HG02623 (cell line): ENCODE data around the gene RNF111.
"Not testable (repeated sequence)": the region's sequence is repeated elsewhere in the genome, so short reads cannot be mapped to it uniquely, and the experiment has no call there.

Experiments
- ATAC-seq: cut with Tn5 transposase; IDR thresholded peaks from one replicate; pipeline ENCODE4 v1.9.1; 2021; ENCODE audit warnings: moderate library complexity; ENCODE audit not compliant: unreplicated experiment

RNF111 gene

DNA sequence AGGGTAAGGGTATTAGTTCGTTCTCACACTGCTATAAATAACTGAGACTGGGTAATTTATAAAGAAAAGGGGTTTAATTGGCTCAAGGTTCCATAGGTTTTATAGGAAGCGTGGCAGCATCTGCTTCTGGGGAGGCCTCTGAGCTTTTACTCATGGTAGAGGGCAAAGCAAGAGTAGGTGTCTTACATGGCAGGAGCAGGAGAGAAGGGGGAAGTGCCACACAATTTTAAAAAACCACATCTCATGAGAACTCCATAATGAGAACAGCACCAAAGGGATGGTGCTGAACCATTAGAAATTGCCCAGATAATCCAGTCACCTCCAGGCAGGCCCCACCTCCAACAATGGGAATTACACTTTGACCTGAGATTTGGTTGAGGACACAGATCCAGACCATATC, 12.2 kb downstream of the RNF111 start:
- no peak for ATAC-seq

DNA sequence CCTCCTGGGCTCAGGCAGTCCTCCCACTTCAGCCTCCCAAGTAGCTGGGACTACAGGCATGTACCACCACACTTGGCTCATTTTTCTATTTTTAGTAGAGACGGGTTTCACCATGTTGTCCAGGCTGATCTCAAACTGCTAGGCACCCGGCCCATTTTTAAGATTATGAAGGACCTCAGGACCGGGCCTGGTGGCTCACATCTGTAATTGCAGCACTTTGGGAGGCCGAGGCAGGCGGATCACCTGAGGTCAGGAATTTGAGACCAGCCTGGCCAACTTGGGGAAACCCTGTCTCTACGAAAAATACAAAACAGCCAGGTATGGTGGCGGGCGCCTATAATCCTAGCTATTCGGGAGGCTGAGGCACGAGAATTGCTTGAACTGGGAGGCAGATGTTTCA, 12.8 kb downstream of the RNF111 start:
- not testable (repeated sequence) for ATAC-seq

DNA sequence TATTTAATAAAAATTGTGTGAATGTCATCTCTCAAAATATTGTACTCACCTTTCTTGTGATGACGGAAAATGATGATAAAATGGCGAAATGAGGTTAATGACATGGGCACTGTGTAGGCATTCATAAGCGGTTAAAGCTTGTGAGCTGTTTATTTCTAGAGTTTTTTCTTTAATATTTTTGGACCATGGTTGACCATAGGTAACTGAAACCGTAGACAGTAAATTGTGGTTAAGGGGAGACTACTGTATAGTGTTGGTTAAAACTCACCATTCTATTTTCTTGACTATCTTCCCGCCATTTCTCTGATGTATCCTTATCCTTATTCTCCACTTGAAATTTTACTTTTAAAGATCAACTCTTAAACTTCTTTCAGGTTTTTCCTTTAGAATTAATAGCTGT, 14.5 kb downstream of the RNF111 start:
- ATAC-seq: no peak

DNA sequence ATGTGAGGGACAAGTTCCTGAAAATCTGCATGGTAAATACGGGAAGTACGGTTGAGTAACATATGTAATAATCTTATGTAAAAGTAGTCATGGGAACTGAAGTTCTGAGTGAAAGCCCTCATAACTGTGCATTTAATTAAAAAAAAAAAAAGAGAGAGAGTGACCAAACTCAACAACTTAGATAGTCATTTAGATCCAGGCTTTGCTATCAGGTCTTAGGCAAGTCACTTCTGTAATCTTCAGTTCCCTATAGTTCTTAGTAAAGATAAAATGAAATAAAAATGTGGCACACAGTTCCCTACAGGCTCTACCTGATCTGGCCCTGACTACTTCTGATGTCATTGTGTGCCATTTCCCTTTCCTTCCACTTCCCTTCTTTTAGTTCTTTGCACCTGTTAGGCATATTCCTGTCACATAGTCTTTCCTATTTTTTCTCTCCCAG, 15.0 kb downstream of the RNF111 start:
- ATAC-seq: no peak

DNA sequence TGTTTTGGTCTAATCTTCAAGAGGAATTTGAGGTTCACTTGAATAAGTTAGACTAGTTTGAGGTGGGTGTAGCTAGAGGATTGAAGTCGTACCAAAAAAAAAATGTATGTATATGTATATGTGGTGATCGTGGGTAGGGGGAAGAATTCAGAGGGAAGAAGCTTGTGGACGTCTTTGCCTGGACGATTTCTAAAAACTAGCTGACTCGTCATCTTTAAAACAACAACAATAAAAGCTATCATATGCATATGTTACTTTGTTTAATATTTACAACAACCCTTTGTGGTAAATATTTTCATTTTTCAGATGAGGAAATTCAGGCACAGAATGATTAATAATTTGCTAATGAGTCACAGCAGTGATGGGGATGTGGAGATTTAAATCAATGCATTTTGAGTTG, 18.1 kb downstream of the RNF111 start:
- no peak for ATAC-seq

DNA sequence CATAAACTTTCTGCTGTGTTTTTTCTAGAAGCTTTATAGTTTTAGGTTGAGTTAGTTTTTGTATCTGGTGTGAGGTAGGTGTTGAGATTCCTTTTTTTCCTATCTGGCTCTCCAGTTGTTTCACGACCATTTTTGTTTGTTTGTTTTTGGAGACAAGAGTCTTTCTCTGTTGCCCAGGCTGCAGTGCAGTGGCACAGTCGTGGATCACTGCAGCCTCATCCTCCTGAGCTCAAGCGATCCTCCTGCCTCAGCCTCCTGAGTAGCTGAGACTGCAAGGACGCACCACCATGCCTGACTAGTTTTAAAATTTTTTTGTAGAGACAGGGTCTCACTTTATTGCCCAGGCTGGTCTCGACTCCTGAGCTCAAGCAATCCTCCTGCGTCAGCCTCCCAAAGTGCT, 20.6 kb downstream of the RNF111 start:
- no peak for ATAC-seq

DNA sequence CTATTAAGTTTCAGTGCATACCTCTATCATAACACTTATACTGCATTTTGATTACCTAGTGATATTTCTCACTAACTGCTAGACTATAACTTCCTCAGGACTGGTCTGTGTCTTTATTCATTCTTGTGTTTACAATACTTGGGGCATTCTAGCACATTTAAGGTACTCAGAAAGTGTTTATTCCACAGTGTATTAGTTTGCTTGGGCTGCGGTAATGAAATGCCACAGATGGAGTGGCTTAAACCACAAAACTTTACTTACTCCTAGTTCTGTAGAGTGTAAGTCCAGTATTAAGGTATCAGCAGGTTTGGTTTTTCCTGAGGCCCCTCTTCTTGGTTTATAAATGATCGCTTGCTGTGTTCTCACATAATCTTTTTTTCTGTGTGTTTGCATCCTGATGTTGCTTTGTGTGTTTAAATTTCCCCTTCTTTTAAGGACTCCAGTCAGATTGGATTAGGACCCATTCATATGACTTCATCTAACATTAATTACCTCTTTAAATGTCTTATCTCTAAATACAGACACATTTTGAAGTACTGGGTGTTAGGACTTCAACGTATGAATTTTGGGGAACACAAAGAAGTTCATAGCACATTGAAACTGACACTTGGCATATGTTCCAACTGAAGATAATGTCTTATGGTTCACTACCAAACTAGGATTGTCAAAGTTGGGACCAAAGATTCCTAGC, 23.9 kb downstream of the RNF111 start:
- ATAC-seq: no peak

DNA sequence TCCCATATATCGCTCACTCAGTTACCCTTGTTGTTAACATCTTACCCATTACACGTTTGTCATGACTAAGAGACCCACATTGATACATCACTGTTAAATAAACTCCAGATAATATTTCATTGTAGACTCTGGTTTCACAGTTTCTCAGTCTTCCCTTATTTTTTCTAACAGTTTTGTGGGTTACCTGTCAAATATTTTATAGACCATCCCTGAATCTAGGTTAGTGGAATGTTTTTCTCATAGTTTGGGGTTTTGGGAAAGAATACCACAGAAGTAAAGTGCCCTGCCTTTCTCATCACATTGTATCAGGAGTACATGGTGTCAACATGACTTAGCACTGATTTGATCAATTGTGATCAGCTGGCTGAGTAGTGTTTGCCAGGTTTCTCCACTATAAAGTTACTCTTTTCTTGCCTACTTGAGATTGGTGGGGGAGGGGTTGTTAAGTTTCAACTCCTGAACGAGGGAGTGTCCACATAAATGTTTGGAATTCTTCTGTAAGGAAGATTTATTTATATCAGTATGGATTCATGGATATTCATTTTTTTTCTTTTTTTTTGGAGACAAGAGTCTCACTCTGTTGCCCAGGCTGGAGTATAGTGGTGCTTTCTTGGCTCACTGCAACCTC, 25.9 kb downstream of the RNF111 start:
- no peak for ATAC-seq

DNA sequence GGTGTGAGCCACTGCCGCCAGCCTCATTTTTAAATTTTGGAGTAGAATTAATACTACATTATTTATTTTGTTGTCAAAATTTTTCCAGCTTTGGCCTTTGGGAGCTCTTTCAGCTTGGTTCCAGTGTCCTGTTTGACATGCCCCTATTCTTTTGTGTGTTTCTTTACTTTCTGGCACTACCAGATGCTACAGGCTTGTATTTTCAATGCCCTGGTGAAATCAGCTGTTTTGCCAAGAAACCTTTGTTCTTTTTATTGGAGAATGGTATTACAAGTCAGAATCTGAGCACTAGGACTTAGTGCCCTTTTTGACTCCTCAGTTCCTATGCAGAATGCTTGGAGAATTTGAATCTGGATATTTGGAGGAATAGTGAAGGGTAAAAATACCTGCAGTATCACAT, 26.6 kb downstream of the RNF111 start:
- ATAC-seq: no peak

DNA sequence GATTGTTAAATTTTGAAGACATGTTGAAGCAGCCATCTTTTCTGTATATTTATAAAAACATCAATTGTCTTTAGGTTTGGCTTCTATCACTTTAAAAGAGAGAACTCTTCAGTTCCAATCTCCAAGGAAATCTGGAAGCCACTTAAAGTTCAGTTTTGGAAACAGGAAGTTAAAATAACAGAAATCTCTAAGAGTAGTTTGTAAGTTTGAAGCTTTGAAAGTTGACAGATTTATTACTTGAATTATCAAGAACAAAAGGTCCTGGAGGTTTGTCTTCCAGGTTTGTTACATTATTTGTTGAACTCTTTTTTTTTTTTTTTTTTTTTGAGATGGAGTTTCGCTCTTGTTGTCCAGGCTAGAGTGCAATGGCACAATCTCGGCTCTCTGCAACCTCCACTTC, 30.0 kb downstream of the RNF111 start:
- no peak for ATAC-seq

DNA sequence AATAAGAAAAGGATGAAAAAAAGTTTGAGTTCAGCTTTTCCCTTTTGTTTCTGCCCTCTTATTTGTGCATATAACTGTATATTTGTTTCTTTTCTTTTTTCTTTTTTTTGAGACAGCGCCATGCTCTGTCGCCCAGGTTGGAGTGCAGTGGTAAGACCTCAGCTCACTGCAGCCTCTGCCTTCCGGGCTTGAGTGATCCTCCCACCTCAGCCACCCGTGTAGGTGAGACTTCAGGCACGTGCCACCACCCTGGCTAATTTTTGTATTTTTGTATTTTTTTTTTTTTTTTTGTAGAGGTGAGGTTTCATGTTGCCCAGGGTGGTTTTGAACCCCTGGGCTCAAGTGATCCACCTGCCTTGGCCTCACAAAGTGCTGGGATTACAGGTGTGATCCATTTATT, 31.4 kb downstream of the RNF111 start:
- ATAC-seq: no peak

DNA sequence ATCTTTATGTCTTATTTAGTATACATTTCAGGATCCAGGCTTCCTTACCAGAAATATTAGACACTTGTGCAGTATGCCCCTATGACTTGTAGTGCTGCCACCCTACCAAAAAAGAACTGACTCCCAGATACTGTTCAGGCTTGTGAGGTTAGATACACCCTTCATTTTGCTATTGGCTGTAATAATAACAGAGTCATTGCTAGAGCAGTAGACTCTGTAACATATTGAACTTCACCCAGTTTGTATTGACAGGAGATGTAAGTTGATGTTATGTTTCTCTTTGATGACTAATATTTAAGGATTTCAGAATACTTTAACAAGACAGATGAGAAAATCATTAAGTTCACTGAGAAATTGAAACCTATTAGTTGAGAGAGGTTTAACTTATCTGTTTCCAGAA, 32.9 kb downstream of the RNF111 start:
- no peak for ATAC-seq

DNA sequence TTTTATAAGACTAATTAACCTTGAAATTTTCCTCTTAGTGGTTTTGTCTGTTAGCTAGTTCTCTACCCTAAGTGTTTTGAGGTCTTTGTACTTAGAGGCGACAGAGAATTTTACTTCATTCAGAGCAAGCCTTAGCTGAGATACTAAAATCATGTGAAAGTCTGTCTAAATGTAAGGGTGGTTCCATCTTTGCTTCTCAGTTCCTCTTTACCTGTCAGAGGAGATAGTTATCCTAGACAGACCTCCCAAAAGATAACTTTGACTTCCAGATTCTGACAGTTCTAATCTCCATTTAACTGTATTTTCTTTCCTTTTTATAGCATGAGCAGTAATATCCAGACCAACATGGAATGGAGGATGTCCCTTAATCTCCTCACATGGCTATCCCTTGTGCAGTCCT, 34.7 kb downstream of the RNF111 start:
- no peak for ATAC-seq

DNA sequence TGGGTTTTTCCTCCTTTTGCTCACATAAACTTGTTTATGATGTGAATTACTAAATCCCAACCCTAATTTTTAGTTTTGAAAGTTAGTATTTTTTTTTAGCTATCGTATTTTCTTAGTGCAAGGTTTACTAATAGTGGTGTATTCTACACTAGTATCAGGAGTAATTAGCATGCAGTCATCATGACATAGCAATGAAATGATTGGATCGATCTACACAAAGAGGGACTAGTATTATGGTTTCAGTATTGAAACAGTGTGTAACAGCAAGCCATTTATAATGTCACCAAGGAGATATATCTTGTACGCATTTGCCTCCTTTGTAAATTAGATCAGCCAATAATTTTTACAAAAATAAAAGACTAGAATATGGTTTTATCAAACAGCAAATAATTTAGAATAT, 38.7 kb downstream of the RNF111 start:
- no peak for ATAC-seq

DNA sequence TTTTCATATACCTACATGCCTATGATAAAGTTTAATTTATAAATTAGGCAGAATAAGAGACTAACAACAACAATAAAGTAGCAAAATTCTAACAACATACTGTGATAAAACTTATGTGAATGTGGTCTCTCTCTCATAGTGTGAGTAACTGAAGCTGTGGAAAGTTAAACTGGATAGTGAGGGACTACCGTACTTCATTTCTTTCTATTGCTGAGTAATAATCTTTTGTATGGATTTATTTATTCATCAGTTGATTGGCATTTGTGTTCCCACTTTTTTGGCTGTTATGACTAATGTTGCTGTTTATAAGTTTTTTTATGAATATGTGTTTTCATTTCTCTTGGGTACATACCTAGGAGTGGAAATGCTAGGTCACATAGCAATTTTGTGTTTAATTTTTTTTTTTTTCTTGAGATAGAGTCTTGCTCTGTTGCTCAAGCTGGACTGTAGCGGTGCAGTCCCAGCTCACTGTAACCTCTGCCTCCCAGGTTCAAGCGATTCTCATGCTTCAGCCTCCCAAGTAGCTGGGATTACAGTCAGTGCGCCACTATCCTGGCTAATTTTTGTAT, 41.0 kb downstream of the RNF111 start:
- no peak for ATAC-seq

DNA sequence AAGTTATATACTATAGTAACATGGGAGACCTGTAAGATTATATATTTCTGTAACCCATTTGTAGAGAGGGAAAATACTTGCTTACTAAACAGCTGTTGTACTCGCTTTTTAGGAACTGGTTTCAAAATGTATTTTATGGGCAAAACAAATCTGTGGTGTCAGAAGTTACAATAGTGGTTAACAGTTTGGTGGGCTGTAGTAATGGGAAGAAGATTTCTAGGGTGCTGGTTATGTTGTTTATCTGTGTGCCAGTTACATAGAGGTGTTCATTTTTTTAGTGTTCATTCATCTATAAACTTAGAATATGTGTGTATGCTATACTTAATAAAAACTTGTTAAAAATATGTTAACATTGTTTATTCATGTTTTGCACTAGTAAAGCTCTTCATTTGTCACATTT, 42.1 kb downstream of the RNF111 start:
- no peak for ATAC-seq

DNA sequence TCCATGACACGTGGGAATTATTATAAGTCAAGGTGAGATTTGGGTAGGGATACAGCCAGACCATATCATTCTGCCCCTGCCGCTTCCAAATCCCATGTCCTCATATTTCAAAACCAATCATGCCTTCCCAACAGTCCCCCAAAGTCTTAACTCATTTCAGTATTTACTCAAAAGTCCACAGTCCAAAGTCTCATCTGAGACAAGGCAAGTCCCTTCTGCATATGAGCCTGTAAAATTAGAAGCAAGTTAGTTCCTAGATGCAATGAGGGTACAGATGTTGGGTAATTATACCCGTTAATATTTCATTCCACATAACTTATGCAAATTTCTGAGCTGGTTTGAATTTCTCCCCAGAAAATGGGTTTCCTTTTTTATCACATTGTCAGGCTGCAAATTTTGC, 47.7 kb downstream of the RNF111 start:
- ATAC-seq: no peak

DNA sequence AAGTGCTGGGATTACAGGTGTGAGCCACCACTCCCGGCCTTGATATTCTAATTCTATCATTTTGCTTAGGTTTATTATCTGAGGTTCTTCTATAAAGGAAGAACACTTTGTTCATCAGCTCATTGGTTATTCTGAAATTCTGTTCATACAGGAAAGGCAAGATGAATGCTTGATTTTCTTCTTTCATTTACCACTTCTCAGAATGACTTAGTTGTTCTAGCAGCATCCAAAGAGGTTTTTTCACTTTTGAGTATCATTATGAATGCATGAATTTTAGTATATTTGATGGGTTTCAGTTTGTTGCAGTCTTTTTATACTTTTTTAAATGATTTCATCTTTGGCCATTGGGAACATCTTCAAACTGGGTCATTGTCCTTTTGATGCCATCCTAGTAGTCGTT, 51.8 kb downstream of the RNF111 start:
- no peak for ATAC-seq

DNA sequence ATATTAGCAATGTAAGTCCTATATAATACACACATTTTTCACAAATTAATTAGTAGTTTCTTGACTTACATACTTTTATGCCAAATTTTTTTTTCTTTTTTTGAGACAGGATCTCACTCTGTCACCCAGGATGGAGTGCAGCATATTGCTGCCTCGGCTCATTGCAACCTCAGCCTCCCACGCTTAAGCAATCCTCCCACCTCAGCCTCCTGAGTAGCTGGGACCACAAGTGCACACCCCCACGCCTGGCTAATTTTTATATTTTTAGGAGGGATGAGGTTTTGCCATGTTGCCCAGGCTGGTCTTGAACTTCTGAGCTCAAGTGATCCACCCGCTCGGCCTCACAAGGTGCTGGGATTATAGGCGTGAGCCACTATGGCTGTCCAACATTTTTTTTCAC, 54.6 kb downstream of the RNF111 start:
- no peak for ATAC-seq

DNA sequence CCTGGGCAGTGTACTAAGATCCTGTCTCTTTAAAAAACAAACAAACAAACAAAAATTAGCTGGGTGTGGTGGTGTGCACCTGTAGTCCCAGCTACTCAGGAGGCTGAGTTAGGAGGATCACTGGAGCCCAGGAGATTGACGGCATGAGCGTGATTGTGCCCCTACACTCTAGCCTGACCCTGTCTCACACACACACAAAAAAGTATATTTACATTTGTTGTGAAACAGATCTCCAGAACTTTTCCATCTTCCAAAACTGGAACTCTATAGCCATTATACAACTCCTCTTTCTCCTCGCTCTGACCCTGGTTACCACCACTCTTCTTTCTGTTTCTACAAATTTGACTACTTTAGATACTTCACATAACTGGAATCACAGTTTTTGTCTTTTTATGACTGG, 61.4 kb downstream of the RNF111 start:
- ATAC-seq: no peak

DNA sequence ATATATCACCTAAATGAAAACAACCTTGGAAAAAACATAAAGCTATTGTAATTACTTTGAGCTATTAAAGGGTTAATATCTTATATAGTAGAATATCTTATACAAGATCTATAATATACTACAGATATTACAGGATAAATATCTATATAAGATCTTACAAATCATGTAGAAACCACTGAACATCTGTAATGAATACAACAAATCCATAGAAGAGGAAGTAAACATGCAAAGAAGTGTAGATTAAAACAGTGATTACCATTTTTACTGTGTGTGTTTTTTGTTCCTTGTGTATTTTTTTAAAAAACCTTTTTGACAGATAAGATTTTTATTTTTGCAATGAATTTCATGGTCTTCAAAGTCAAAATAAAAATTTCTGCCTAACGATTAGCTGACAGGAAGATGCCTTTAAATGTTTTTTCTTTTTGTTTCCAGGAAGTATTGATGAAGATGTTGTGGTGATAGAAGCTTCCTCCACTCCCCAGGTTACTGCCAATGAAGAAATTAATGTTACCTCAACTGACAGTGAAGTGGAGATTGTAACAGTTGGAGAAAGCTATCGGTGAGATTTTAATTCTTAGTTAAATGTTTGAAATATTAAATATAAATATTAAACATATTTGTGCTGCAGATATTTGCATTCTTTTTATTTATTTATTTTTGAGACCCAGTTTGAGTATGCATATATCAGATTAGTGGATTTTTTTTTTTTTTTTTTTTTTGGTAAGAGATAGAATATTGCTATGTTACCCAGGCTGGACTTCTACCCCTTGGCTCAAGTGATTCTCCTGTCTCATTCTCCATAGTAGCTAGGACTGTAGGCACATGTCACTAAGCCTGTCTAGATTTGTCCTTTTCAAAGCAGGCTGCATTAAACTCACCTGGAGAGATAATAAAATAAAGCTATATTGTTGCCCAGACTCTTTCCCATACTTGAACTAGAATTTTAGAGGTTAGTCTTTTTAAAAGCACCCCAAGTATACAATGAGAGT, 64.7 kb downstream of the RNF111 start:
- no peak for ATAC-seq
